IMR-90 (cell line): ENCODE results near the gene RAD18. TPM values are rescaled to one million over a fixed set of nuclear protein-coding genes. Genes with fewer than 3 reads are reported as not detected.

ENCODE experiments used
- ATAC-seq: fragments of 200-7000 bp; cut with Tn5 transposase; 2 replicates; pipeline ENCODE4 v1.9.1; 2020; ENCODE audit warnings: low read depth, mild to moderate bottlenecking, moderate library complexity
- BruUV-seq: library from RNA; stranded (reverse); fragments of 400-500 nt; replicated peaks from 2 replicates; lab custom pipeline; 2021; lab: Mats Ljungman, UMichigan
- CTCF ChIA-PET: fragments of 300-600 bp; formaldehyde crosslinking; extraction: SDS; loops from one replicate; lab custom pipeline; 2021; ENCODE audit warnings: antibody characterized with exemption; lab: Yijun Ruan, JAX
- POLR2A ChIA-PET: fragments of 300-600 bp; sonication (Branson Sonifier 250); formaldehyde crosslinking; loops from one replicate; lab custom pipeline; 2022; ENCODE audit warnings: antibody characterized with exemption; ENCODE audit not compliant: unreplicated experiment; lab: Charles Lee
- DNase-seq: peaks from one replicate; pipeline ENCODE4 v3.0.0; 2013
- H2AFZ ChIP-seq: replicated peaks from 2 replicates; pipeline ENCODE3; 2013; ENCODE audit warnings: low read length, mild to moderate bottlenecking; ENCODE audit not compliant: poor library complexity
- H2AK5ac ChIP-seq: 2 replicates; pipeline ENCODE4 v1.6.1; 2013; ENCODE audit warnings: low read depth, low read length, inconsistent platforms
- H2AK9ac ChIP-seq: replicated peaks from 2 replicates; pipeline ENCODE3; 2013; ENCODE audit warnings: mild to moderate bottlenecking, low read depth, low read length, moderate library complexity; ENCODE audit not compliant: poor library complexity
- H2BK120ac ChIP-seq: 2 replicates; pipeline ENCODE4 v1.6.1; 2013; ENCODE audit warnings: low read depth, low read length, inconsistent platforms
- H2BK15ac ChIP-seq: 3 replicates; pipeline ENCODE4 v1.6.1; 2013; ENCODE audit warnings: low read depth, low read length, inconsistent platforms
- H2BK20ac ChIP-seq: 2 replicates; pipeline ENCODE4 v1.6.1; 2013; ENCODE audit warnings: low read depth, mild to moderate bottlenecking, inconsistent platforms, low read length, moderate library complexity
- H2BK5ac ChIP-seq: 2 replicates; pipeline ENCODE4 v1.6.1; 2013; ENCODE audit warnings: mild to moderate bottlenecking, low read depth, low read length, inconsistent platforms; ENCODE audit not compliant: poor library complexity, severe bottlenecking
- H3K14ac ChIP-seq: replicated peaks from 2 replicates; pipeline ENCODE4 v1.6.1; 2013; ENCODE audit warnings: low read depth, low read length, inconsistent platforms
- H3K18ac ChIP-seq: 2 replicates; pipeline ENCODE4 v1.6.1; 2013; ENCODE audit warnings: low read depth, low read length, control low read depth
- H3K23ac ChIP-seq: 2 replicates; pipeline ENCODE4 v1.6.1; 2013; ENCODE audit warnings: low read depth, low read length, inconsistent platforms
- H3K27ac ChIP-seq: 2 replicates; pipeline ENCODE4 v1.5.1; 2013; ENCODE audit warnings: mild to moderate bottlenecking, control low read depth, low read length; ENCODE audit not compliant: insufficient read depth
- H3K27me3 ChIP-seq: 2 replicates; pipeline ENCODE4 v1.6.1; 2013; ENCODE audit warnings: low read length; ENCODE audit not compliant: control insufficient read depth, insufficient read depth
- H3K36me3 ChIP-seq: 2 replicates; pipeline ENCODE4 v1.6.1; 2013; ENCODE audit warnings: low read length, mixed read lengths; ENCODE audit not compliant: control insufficient read depth, insufficient read depth
- H3K4ac ChIP-seq: 2 replicates; pipeline ENCODE4 v1.6.1; 2013; ENCODE audit warnings: low read depth, low read length, inconsistent platforms
- H3K4me1 ChIP-seq: 2 replicates; pipeline ENCODE4 v1.6.1; 2013; ENCODE audit warnings: low read length, mixed read lengths; ENCODE audit not compliant: control insufficient read depth, insufficient read depth
- H3K4me2 ChIP-seq: 2 replicates; pipeline ENCODE4 v1.6.1; 2013; ENCODE audit warnings: low read depth, mild to moderate bottlenecking, control low read depth, low read length, moderate library complexity
- H3K4me3 ChIP-seq: 2 replicates; pipeline ENCODE4 v1.5.1; 2013; ENCODE audit warnings: low read depth, mild to moderate bottlenecking, control low read depth, low read length, moderate library complexity; ENCODE audit not compliant: insufficient read depth
- H3K56ac ChIP-seq: 2 replicates; pipeline ENCODE4 v1.6.1; 2013; ENCODE audit warnings: low read length, inconsistent platforms; ENCODE audit not compliant: insufficient read depth; ENCODE audit errors: extremely low read depth
- H3K79me1 ChIP-seq, 2 experiments: 2 replicates each; pipeline ENCODE4 v1.6.1; 2013; ENCODE audit warnings: low read length in 2 of 2, inconsistent platforms in 1 of 2, low read depth in 1 of 2
- H3K9ac ChIP-seq: 2 replicates; pipeline ENCODE4 v1.6.1; 2013; ENCODE audit warnings: low read depth, low read length, control low read depth
- H3K9me1 ChIP-seq: 2 replicates; pipeline ENCODE4 v1.6.1; 2013; ENCODE audit warnings: low read length, inconsistent platforms; ENCODE audit not compliant: insufficient read depth
- H3K9me3 ChIP-seq: 2 replicates; pipeline ENCODE4 v1.6.1; 2013; ENCODE audit warnings: low read length; ENCODE audit not compliant: control insufficient read depth, insufficient read depth
- H4K20me1 ChIP-seq: 2 replicates; pipeline ENCODE4 v1.6.1; 2013; ENCODE audit warnings: low read length, inconsistent platforms; ENCODE audit not compliant: insufficient read depth
- H4K5ac ChIP-seq: 2 replicates; pipeline ENCODE4 v1.6.1; 2013; ENCODE audit warnings: mild to moderate bottlenecking, low read depth, low read length, control low read depth
- H4K8ac ChIP-seq, 2 experiments: 2 replicates each; pipeline ENCODE4 v1.6.1; 2013; ENCODE audit warnings: low read depth in 2 of 2, low read length in 2 of 2, control low read depth in 1 of 2, inconsistent platforms in 1 of 2
- H4K91ac ChIP-seq: 2 replicates; pipeline ENCODE4 v1.6.1; 2013; ENCODE audit warnings: low read depth, low read length, inconsistent platforms; ENCODE audit not compliant: insufficient read depth
- CEBPB ChIP-seq: IDR thresholded peaks from 2 replicates; pipeline ENCODE4 v1.6.1; 2012; ENCODE audit warnings: low read depth, low read length, improper control_type of control experiment
- CHD1 ChIP-seq: IDR thresholded peaks from 2 replicates; pipeline ENCODE4 v1.6.1; 2012; ENCODE audit warnings: low read depth, low read length, improper control_type of control experiment
- POLR2A ChIP-seq: IDR thresholded peaks from 2 replicates; pipeline ENCODE4 v1.6.1; 2012; ENCODE audit warnings: mild to moderate bottlenecking, low read depth, low read length
- RFX5 ChIP-seq: IDR thresholded peaks from 2 replicates; pipeline ENCODE4 v1.8.0; 2012; ENCODE audit warnings: low read depth, mild to moderate bottlenecking, low read length, moderate library complexity
- SMC3 ChIP-seq: fragments of 150-350 bp; IDR thresholded peaks from 2 replicates; pipeline ENCODE4 v1.6.1; 2016; ENCODE audit warnings: low read depth, mild to moderate bottlenecking, antibody characterized with exemption, low read length, moderate library complexity
- WGBS, 2 experiments: methylation state at CpG; one replicate each; pipeline versions ENCODE4 v1.1.5 to v1.1.7; 2013; ENCODE audit warnings: missing lambda C conversion rate in 2 of 2; ENCODE audit not compliant: insufficient read length in 1 of 2; ENCODE audit errors: extremely low coverage in 2 of 2; 5-methylcytosine and 5-hydroxymethylcytosine counted together
- dilution Hi-C: fragments of 300-500 bp; cut with HindIII; formaldehyde crosslinking; loops from one replicate; pipeline ENCODE4 v1.14.3; 2018; ENCODE audit warnings: low sequenced_read_pairs; ENCODE audit not compliant: unreplicated experiment
- in situ Hi-C: fragments of 300-500 bp; cut with MboI; formaldehyde crosslinking; loops from 3 replicates; pipeline ENCODE4 v1.14.3; 2019; ENCODE audit warnings: low sequenced_read_pairs, inconsistent platforms, mixed read lengths
- intact Hi-C: fragments of 100-400 bp; cut with micrococcal nuclease; formaldehyde crosslinking; loops from 2 replicates; pipeline ENCODE4 v1.10.0; 2022
- polyA plus RNA-seq, 3 experiments: library from polyadenylated mRNA; depleted of rRNA; stranded (reverse); fragments of >200 nt; gene quantifications; 2 replicates each; pipeline ENCODE4 v1.2.3, GENCODE V29; 2012; ENCODE audit warnings: low replicate concordance in 1 of 3
- total RNA-seq: library from RNA; depleted of rRNA; stranded (reverse); fragments of >200 nt; gene quantifications from 2 replicates; pipeline ENCODE4 v1.2.3, GENCODE V29; 2012

RAD18 gene
- total and polyA plus RNA-seq, 2 of the 4 experiments (the other 2 are of a cell fraction) = 8.2 to 17.2 TPM

DNA sequence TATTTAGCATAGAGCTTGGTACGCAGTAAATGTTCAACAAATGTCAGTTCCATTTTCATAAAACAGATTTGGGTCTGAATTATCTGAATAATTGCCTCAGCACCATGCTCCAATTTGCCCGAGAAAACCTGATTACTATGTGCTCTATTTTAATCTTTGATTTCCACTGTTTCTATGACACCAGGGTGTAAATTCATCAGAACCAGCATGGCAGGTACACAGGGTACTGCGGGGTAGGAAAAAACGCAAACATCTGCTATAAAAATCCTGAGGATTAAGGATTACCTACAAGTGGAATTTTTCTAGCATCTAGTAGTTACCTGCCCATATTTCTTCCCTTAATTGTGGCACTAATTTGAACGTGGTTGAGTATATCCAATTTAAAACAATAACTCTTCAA is 70.3 kb downstream of the RAD18 start:
- no peak overlapping the region for H3K23ac ChIP-seq
- no peak overlapping the region for H2BK5ac ChIP-seq
- in situ Hi-C loops (no loop called here), dilution Hi-C loops (no loop called here), intact Hi-C loops (no loop called here)
- H3K9ac ChIP-seq = no peak overlapping the region
- no peak overlapping the region for H2AK9ac ChIP-seq
- H4K91ac ChIP-seq = no peak overlapping the region
- H3K4me3 ChIP-seq = no peak overlapping the region
- H3K4me1 ChIP-seq = peaks cover 15% of the 10 kb centered on the region
- no TSS peak for BruUV-seq
- H3K27ac ChIP-seq = no peak overlapping the region
- no peaks in the 10 kb centered on the region for H3K9me3 ChIP-seq
- no peak overlapping the region for H2AK5ac ChIP-seq
- no peaks in the 10 kb centered on the region for H3K27me3 ChIP-seq
- H2BK120ac ChIP-seq = no peak overlapping the region
- no peak overlapping the region for H3K14ac ChIP-seq
- H3K9me1 ChIP-seq = peaks cover 3% of the 10 kb centered on the region; the same call in 1 of the 2 replicates
- no CpG with 5 or more reads among the region's 5 CpGs for WGBS, 2 experiments
- H3K4me2 ChIP-seq = no peak overlapping the region
- ATAC-seq = no peak
- H3K18ac ChIP-seq = no peak overlapping the region; the same call in 1 of the 2 replicates
- ChIA-PET CTCF (interaction anchor here (0.7 kb wide), 1 partner anchor 447 kb away, joined by 6 read pairs; no protein-coding TSS in a partner anchor), POLR2A (no interaction called here)
- H3K36me3 ChIP-seq = no peaks in the 10 kb centered on the region; the same call in 1 of the 2 replicates
- H4K8ac ChIP-seq = no peak overlapping the region; a peak in 1 of 4 replicates
- H4K5ac ChIP-seq = no peak overlapping the region; the same call in 1 of the 2 replicates
- TF ChIP-seq POLR2A = no peak
- no peak for TF ChIP-seq RFX5
- no peak for TF ChIP-seq CEBPB
- no peak for TF ChIP-seq SMC3
- no peak for TF ChIP-seq CHD1
- no peak overlapping the region for H2BK15ac ChIP-seq
- no peak overlapping the region for H2AFZ ChIP-seq
- no peaks in the 10 kb centered on the region for H4K20me1 ChIP-seq
- peaks cover 2 to 11% of the 10 kb centered on the region in 2 experiments; a peak in 3 of 4 replicates for H3K79me1 ChIP-seq
- no peak overlapping the region for H3K4ac ChIP-seq
- no peak for DNase-seq
- 0 out of 2 replicates have a peak overlapping the region, but pooled peaks have one; percentile 5 for H2BK20ac ChIP-seq
- H3K56ac ChIP-seq = no peak overlapping the region
